Neural progenitor cell (in vitro differentiated cells): ENCODE measurements around the gene PLAC1. TPM values are rescaled to one million over a fixed set of nuclear protein-coding genes. Genes with fewer than 3 reads are reported as not detected.
A peak's percentile ranks its signal among the peaks of the same experiment; 100 is the strongest.

ENCODE experiments used
- DNase-seq: peaks from one replicate; pipeline ENCODE4 v3.0.0-alpha.2; 2016; ENCODE audit warnings: low spot score
- H2AFZ ChIP-seq: fragments of 200-600 bp; sonication (generic); replicated peaks from 2 replicates; pipeline ENCODE4 v1.6.1; 2016; ENCODE audit warnings: antibody characterized with exemption
- H3F3A ChIP-seq: fragments of 200-600 bp; sonication (generic); 2 replicates; pipeline ENCODE4 v1.6.1; 2016; ENCODE audit warnings: antibody characterized with exemption, low read depth
- H3K27ac ChIP-seq: fragments of 200-600 bp; sonication (generic); 2 replicates; pipeline ENCODE4 v1.5.1; 2016; ENCODE audit warnings: mild to moderate bottlenecking
- H3K27me3 ChIP-seq: fragments of 200-600 bp; sonication (generic); 2 replicates; pipeline ENCODE4 v1.6.1; 2016; ENCODE audit warnings: mild to moderate bottlenecking, moderate library complexity
- H3K36me3 ChIP-seq: fragments of 200-600 bp; sonication (generic); 2 replicates; pipeline ENCODE4 v1.5.1; 2016
- H3K4me1 ChIP-seq: fragments of 200-600 bp; sonication (generic); 2 replicates; pipeline ENCODE4 v1.6.1; 2016; ENCODE audit warnings: mixed run types
- H3K4me2 ChIP-seq: fragments of 200-600 bp; sonication (generic); 2 replicates; pipeline ENCODE4 v1.6.1; 2016
- H3K4me3 ChIP-seq: fragments of 200-600 bp; sonication (generic); 2 replicates; pipeline ENCODE4 v1.5.1; 2016
- H3K79me2 ChIP-seq: fragments of 200-600 bp; sonication (generic); 2 replicates; pipeline ENCODE4 v1.6.1; 2016; ENCODE audit warnings: low read depth
- H3K9ac ChIP-seq: fragments of 200-600 bp; sonication (generic); 2 replicates; pipeline ENCODE4 v1.6.1; 2016
- H3K9me3 ChIP-seq: fragments of 200-600 bp; sonication (generic); 2 replicates; pipeline ENCODE4 v1.5.1; 2016; ENCODE audit warnings: low read depth
- H4K20me1 ChIP-seq: fragments of 200-600 bp; sonication (generic); 2 replicates; pipeline ENCODE4 v1.6.1; 2016; ENCODE audit warnings: low read depth
- H3K27ac Mint-ChIP-seq: 3 replicates; pipeline ENCODE4 v1.8.0; 2021; ENCODE audit warnings: mixed read lengths
- H3K27me3 Mint-ChIP-seq: 2 replicates; pipeline ENCODE4 v1.8.0; 2022; ENCODE audit warnings: low read depth, mild to moderate bottlenecking, inconsistent platforms, moderate library complexity, mixed read lengths; ENCODE audit not compliant: insufficient read depth
- H3K36me3 Mint-ChIP-seq: 3 replicates; pipeline ENCODE4 v1.8.0; 2021; ENCODE audit warnings: mixed read lengths
- H3K4me1 Mint-ChIP-seq: 3 replicates; pipeline ENCODE4 v1.8.0; 2021; ENCODE audit warnings: mixed read lengths
- H3K4me3 Mint-ChIP-seq: 3 replicates; pipeline ENCODE4 v1.8.0; 2021; ENCODE audit warnings: mild to moderate bottlenecking, moderate library complexity, mixed read lengths
- H3K9me3 Mint-ChIP-seq: 3 replicates; pipeline ENCODE4 v1.8.0; 2020; ENCODE audit warnings: mixed read lengths
- CTCF ChIP-seq: fragments of 200-600 bp; sonication (generic); IDR thresholded peaks from 2 replicates; pipeline ENCODE4 v1.5.1; 2017; ENCODE audit warnings: antibody characterized with exemption, mild to moderate bottlenecking
- EZH2 ChIP-seq: fragments of 200-600 bp; sonication (generic); IDR thresholded peaks from 2 replicates; pipeline ENCODE4 v1.6.1; 2017; ENCODE audit warnings: antibody characterized with exemption, mild to moderate bottlenecking, moderate library complexity
- EZH2phosphoT487 ChIP-seq: fragments of 200-600 bp; sonication (generic); IDR thresholded peaks from 2 replicates; pipeline ENCODE4 v1.6.1; 2017; ENCODE audit warnings: antibody characterized with exemption
- total RNA-seq: library from RNA; depleted of rRNA; stranded (reverse); fragments of >200 nt; gene quantifications from 2 replicates; pipeline ENCODE4 v1.2.3, GENCODE V29; 2015; ENCODE audit warnings: low replicate concordance

The PLAC1 gene
- total RNA-seq, 1 donor from 2014 or later, result not detected

- Histone ChIP-seq H3F3A (no peaks in the 10 kb centered on the region), H3K36me3 (no peaks in the 10 kb centered on the region), H3K4me3 (no peak overlapping the region), H3K4me1 (no peaks in the 10 kb centered on the region), H3K4me2 (no peak overlapping the region), H3K9ac (no peak overlapping the region), H3K27ac (no peak overlapping the region), H4K20me1 (no peaks in the 10 kb centered on the region), H3K27me3 (peaks cover 35% of the 10 kb centered on the region), H3K79me2 (no peaks in the 10 kb centered on the region), H3K9me3 (no peaks in the 10 kb centered on the region), H2AFZ (no peak overlapping the region)
- no peak overlapping the region for H3K4me3 Mint-ChIP-seq
- no peak for DNase-seq
- peaks cover 55% of the 10 kb centered on the region for H3K4me1 Mint-ChIP-seq
- H3K27me3 Mint-ChIP-seq, result peaks cover 23% of the 10 kb centered on the region
- H3K9me3 Mint-ChIP-seq, result no peaks in the 10 kb centered on the region
- no peak overlapping the region for H3K27ac Mint-ChIP-seq
- no peak for TF ChIP-seq EZH2
- TF ChIP-seq EZH2phosphoT487, result no peak
- TF ChIP-seq CTCF, result no peak
- peaks cover 3% of the 10 kb centered on the region for H3K36me3 Mint-ChIP-seq
Observed at GRCh38 chrX:134541906-134542305, 116.4 kb downstream of the PLAC1 start.

GRCh38 chrX:134538316-134538715 lies 120.0 kb downstream of the PLAC1 start:
- Histone ChIP-seq H3F3A (no peaks in the 10 kb centered on the region), H3K4me1 (no peaks in the 10 kb centered on the region), H3K4me3 (no peak overlapping the region), H3K27me3 (no peaks in the 10 kb centered on the region), H4K20me1 (no peaks in the 10 kb centered on the region), H3K36me3 (no peaks in the 10 kb centered on the region), H2AFZ (no peak overlapping the region), H3K27ac (no peak overlapping the region), H3K9ac (no peak overlapping the region), H3K9me3 (no peaks in the 10 kb centered on the region), H3K4me2 (no peak overlapping the region), H3K79me2 (no peaks in the 10 kb centered on the region)
- H3K27ac Mint-ChIP-seq, result no peak overlapping the region
- peaks cover 15% of the 10 kb centered on the region for H3K27me3 Mint-ChIP-seq
- H3K9me3 Mint-ChIP-seq, result no peaks in the 10 kb centered on the region
- TF ChIP-seq EZH2phosphoT487 (no peak), CTCF (no peak), EZH2 (no peak)
- H3K36me3 Mint-ChIP-seq, result no peaks in the 10 kb centered on the region
- peaks cover 41% of the 10 kb centered on the region for H3K4me1 Mint-ChIP-seq
- no peak for DNase-seq
- H3K4me3 Mint-ChIP-seq, result peak overlapping the region; percentile 17

GRCh38 chrX:134537179-134537955 lies 120.9 kb downstream of the PLAC1 start:
- TF ChIP-seq CTCF, result no peak
- Histone ChIP-seq H3K4me1 (no peaks in the 10 kb centered on the region), H3K4me3 (no peak overlapping the region), H3K9ac (no peak overlapping the region), H3K4me2 (no peak overlapping the region), H3F3A (no peaks in the 10 kb centered on the region), H2AFZ (no peak overlapping the region), H4K20me1 (no peaks in the 10 kb centered on the region), H3K27ac (no peak overlapping the region), H3K79me2 (no peaks in the 10 kb centered on the region), H3K27me3 (no peaks in the 10 kb centered on the region), H3K36me3 (no peaks in the 10 kb centered on the region), H3K9me3 (no peaks in the 10 kb centered on the region)
- Mint-ChIP-seq H3K27me3 (peaks cover 15% of the 10 kb centered on the region), H3K36me3 (no peaks in the 10 kb centered on the region), H3K27ac (no peak overlapping the region), H3K9me3 (no peaks in the 10 kb centered on the region), H3K4me3 (no peak overlapping the region), H3K4me1 (peaks cover 32% of the 10 kb centered on the region)
- no peak for DNase-seq
